Stimulated activated CD4-positive, alpha-beta T cell treated with anti-CD3 and anti-CD28 coated beads, Interleukin-2, amount 100 ng/mL, for 24 hours (primary cell): ENCODE measurements around the gene TENM3.
"Not testable (repeated sequence)": the region's sequence is repeated elsewhere in the genome, so short reads cannot be mapped to it uniquely, and the experiment has no call there.

ENCODE experiments used
- DNase-seq, 2 donors: peaks; one replicate each; pipeline ENCODE4 v3.0.0-alpha.2; 2020

The TENM3 gene

DNA sequence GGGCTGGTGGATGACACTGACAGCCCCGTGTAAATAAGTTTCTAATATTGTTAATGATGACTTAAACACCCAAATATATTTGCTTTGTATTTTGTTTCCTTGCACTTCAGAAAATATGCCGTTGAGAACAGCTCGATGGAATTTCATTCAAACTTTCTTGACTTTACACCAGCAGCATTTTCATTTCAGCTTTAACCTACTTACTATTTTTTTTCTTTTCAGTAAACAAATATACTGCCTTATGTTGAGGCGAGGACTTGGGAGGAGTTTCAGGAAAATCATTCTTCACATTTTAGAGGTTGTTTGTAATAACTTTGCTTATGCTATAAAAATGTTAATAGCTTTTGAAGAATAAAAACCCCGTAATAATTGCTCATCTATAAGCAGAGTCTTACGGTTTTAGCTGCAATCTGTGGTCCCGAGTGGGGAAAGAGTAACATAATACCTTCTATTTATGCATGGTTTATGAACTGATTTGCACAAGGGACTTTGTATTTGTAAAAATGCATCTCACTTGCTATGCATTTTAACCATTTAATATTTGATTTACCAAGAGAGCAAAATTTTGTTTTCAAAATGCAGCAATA, 14.1 kb upstream of the TENM3 start:
- DNase-seq, result no peak

DNA sequence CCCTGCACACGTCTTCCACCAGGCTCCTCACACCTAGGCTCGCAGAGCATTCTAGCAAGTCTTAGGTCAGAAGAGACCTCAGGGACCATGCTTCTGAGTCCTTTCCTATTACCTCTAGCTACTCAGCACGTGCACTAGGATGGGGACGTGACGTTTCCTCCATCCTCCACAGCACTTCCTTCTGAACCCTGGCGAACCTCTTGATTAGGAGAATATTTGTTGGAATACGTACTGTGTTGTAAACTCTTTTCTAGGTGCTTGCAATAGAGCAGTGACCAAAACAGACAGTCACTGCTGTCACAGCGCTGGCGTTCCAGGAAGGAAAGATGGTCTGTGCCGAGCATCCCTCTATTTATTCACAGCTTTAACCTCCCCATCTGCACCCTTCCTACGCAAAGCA, 12.9 kb upstream of the TENM3 start:
- DNase-seq, result no peak

- no peak for DNase-seq
These were observed 12.1 kb upstream of the TENM3 start for GRCh38 chr4:182231080-182231479.

GRCh38 chr4:182231496-182231895, 11.7 kb upstream of the TENM3 start:
- DNase-seq, result no peak

GRCh38 chr4:182233310-182234090, 9.7 kb upstream of the TENM3 start:
- DNase-seq, result no peak

- no peak for DNase-seq
These were observed 8.0 kb upstream of the TENM3 start for GRCh38 chr4:182235021-182235795.

DNA sequence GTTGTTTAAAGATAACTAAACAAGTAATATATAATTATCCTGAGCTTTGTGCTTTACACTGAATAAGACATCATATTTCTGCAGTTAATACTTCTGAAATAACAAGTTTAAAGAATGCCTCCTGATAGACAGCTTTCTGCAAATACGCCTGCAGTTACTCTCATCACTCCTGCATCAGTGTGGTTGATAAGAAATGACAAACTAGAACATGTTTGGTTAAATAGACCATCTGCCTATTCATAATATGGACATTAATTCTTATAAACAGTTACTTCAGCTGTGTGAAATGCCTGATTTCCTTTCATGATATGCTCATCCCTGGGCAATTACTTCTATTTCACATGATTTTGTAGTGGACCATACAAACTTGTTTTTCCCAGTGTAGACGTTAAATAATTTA, 7.0 kb upstream of the TENM3 start:
- no peak for DNase-seq

DNA sequence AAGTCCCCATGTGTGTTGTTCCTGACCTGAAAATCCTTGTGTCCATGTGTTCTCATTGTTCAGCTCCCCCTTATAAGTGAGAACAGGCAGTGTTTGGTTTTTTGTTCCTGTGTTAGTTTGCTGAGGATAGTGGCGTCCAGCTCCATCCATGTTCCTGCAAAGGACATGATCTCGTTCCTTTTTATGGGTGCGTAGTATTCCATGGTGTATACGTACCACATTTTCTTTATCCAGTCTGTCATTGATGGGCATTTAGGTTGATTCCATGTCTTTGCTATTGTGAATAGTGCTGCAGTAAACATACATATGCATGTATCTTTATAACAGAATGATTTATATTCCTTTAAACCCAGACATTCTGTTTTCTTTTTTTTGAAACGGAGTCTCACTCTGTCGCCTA, 6.2 kb upstream of the TENM3 start:
- DNase-seq, result not testable (repeated sequence)

- no peak for DNase-seq
These were observed 4.8 kb upstream of the TENM3 start for GRCh38 chr4:182238355-182238931.

GRCh38 chr4:182240161-182241130, 2.8 kb upstream of the TENM3 start:
- DNase-seq, result no peak

- DNase-seq, result not testable (repeated sequence)
These were observed 942 bp upstream of the TENM3 start for GRCh38 chr4:182242260-182242659.

DNA sequence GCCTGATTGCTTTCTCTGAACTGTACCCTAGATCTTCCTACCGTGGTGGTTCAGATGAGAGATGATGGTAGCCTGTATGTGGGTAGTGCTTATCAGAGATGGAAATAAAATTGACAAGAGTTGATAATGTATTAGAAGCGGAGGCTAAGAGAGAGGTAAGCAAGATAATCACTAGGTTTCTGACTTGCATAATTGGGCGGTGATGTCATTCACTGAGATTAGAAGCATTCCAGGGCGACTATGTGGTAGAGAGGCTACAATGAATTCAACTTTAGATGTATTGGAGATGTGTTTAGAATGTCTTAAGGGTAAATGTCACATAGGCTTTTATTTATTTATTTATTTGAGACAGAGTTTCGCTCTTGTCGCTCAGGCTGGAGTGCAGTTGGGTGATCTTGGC, 415 bp upstream of the TENM3 start:
- no peak for DNase-seq

DNA sequence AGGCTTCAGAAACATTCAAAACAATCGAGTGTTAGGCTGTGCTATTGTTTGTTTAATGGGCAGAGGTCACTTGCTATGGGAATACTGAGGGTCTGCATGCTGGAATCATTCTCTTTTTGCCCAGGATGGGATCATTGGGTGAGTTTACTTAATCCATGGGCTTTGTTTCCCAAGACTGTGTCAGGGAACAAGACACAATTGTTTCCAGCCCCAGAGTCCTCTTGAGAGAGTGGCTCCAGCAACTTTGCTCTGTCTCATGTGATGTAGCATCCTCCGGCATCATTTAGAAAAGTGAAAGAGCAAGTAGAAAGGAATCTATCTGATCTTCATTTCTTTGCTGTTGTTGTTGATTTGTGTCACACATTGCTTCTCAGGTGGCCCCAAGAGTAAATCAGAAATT, 1.8 kb downstream of the TENM3 start:
- no peak for DNase-seq

- no peak for DNase-seq
These were observed 2.5 kb downstream of the TENM3 start for GRCh38 chr4:182245541-182246215.

GRCh38 chr4:182246401-182247205, 3.4 kb downstream of the TENM3 start:
- no peak for DNase-seq

DNA sequence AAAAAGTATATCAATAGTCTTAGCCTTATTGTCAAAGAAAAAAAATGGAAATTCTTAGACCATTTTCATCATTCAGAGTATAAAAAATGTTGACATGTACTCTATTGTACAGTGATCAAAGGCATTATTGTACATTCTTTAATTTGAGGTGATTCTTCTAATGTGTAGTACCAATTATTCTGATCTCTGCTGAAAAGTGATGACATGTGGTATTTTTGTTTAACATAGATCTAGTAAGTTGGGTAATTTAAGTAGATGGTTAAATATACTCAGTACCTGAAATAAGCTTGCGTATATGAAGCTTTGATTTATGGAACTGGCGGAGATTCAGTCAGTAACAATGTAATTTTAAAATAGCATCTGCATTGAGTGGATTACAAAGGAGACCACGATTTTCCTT, 5.1 kb downstream of the TENM3 start:
- DNase-seq, result no peak

DNA sequence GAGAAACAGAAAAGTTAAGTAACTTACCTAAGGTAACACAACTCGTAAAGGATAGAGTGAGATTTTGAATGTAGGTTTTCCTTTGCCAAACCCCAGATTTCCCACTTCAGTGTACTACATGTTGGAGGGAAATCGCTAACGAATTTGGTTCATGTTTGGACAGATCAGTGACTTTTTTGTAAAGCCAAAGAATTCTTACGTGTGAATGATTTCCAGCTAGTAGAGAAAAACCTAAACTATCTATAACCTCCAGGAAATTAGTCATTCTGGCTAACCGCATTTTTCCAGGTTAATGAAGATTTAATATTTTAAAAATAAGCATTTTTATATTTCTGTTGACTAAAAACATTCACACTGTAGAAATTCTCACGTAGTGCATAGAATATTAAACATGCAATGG, 7.2 kb downstream of the TENM3 start:
- DNase-seq, result no peak

- DNase-seq, result no peak
These were observed 7.9 kb downstream of the TENM3 start for GRCh38 chr4:182251116-182251515.

DNA sequence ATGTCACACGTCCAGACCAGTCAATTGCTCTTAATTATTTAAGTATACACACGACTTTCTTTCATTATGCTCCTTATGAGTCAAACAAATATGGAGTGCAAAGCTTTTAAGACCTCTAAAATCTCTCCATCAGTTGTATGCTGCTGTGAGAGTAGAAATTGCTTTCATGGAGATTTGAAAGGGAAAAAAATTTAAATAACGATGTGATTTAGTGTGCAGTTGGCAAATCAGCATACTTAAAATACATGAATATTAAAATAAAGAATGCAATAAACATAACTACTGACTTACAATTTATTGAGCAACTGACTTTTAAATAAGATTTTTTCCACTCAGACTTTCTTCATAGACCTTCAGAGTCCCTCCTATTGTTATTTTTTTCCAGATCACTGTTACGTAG, 9.0 kb downstream of the TENM3 start:
- no peak for DNase-seq

DNA sequence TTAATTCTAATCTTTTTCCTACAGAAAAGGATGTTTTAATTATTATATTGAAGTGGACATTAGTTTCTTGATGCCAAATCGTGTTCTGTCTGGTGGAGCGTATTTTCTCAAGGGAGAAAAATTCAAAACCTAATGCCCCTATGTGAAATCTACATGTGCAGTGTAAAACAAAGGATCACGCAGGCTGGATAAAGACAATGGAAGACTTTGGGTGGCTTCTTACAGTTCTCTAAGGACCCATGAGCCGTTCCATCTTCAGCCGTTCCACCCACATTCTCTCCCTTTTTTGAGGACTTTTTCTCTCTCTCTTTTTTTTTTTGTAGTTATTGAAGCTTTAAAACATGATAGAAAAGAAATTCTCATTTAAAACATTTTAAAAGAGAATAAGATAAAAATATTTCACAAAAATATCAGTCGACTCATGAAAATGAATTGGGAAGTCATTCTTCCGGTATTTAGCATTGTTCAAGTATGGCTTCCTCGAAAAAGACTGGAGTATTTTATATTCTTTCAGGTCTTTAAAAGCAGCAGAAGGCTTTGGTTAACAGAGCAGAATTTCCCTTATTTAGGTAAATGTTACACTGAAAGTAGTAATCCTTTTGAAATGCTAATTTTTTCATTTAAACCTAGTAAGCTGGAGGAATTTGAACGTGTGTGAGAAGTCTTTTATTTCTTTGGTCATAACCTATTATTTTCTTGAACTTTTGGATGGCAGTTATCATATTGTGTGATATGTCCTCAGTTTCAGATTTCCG, 11.0 kb downstream of the TENM3 start:
- no peak for DNase-seq
